ENCODE results near the gene SHROOM3.
A peak's percentile ranks its signal among the peaks of the same experiment; 100 is the strongest.

The SHROOM3 gene

GRCh38 chr4:76749355-76749754, 314.3 kb downstream of the SHROOM3 start:
- no peak for TF ChIP-seq TAF1 (IDR thresholded peaks at IDR 0.05; ENCODE audit: borderline replicate concordance, insufficient read depth, low read length)
- TF ChIP-seq FOXP2 (optimal IDR thresholded peaks at IDR 0.05; ENCODE audit: borderline replicate concordance, extremely low read depth, extremely low read length, insufficient read depth): no peak
- no peak for TF ChIP-seq POLR2AphosphoS5 (IDR thresholded peaks at IDR 0.05; ENCODE audit: low read depth, low read length)
- TF ChIP-seq REST (IDR thresholded peaks at IDR 0.05; ENCODE audit: insufficient read depth in 1 of 2, low read depth in 2 of 2, low read length in 2 of 2): no peak
- TF ChIP-seq SIN3A (IDR thresholded peaks at IDR 0.05; ENCODE audit: borderline replicate concordance, insufficient read depth, low read length): no peak

- no peak for TF ChIP-seq TAF1 (IDR thresholded peaks at IDR 0.05; ENCODE audit: borderline replicate concordance, insufficient read depth, low read length)
- TF ChIP-seq SIN3A (IDR thresholded peaks at IDR 0.05; ENCODE audit: borderline replicate concordance, insufficient read depth, low read length): no peak
- no peak for TF ChIP-seq POLR2AphosphoS5 (IDR thresholded peaks at IDR 0.05; ENCODE audit: low read depth, low read length)
- no peak for TF ChIP-seq REST (IDR thresholded peaks at IDR 0.05; ENCODE audit: insufficient read depth in 1 of 2, low read depth in 2 of 2, low read length in 2 of 2)
- TF ChIP-seq FOXP2 (optimal IDR thresholded peaks at IDR 0.05; ENCODE audit: borderline replicate concordance, extremely low read depth, extremely low read length, insufficient read depth): no peak
These were observed 315.7 kb downstream of the SHROOM3 start for GRCh38 chr4:76750716-76751115.

GRCh38 chr4:76751612-76752343, 316.7 kb downstream of the SHROOM3 start:
- no peak for TF ChIP-seq SIN3A (IDR thresholded peaks at IDR 0.05; ENCODE audit: borderline replicate concordance, insufficient read depth, low read length)
- no peak for TF ChIP-seq TAF1 (IDR thresholded peaks at IDR 0.05; ENCODE audit: borderline replicate concordance, insufficient read depth, low read length)
- no peak for TF ChIP-seq REST (IDR thresholded peaks at IDR 0.05; ENCODE audit: insufficient read depth in 1 of 2, low read depth in 2 of 2, low read length in 2 of 2)
- TF ChIP-seq POLR2AphosphoS5 (IDR thresholded peaks at IDR 0.05; ENCODE audit: low read depth, low read length): no peak
- TF ChIP-seq FOXP2 (optimal IDR thresholded peaks at IDR 0.05; ENCODE audit: borderline replicate concordance, extremely low read depth, extremely low read length, insufficient read depth): no peak

GRCh38 chr4:76752861-76753501, 318.0 kb downstream of the SHROOM3 start:
- TF ChIP-seq FOXP2 (optimal IDR thresholded peaks at IDR 0.05; ENCODE audit: borderline replicate concordance, extremely low read depth, extremely low read length, insufficient read depth): no peak
- no peak for TF ChIP-seq TAF1 (IDR thresholded peaks at IDR 0.05; ENCODE audit: borderline replicate concordance, insufficient read depth, low read length)
- no peak for TF ChIP-seq SIN3A (IDR thresholded peaks at IDR 0.05; ENCODE audit: borderline replicate concordance, insufficient read depth, low read length)

- TF ChIP-seq SIN3A (IDR thresholded peaks at IDR 0.05; ENCODE audit: borderline replicate concordance, insufficient read depth, low read length) (peak; percentile 53; the same call in 1 of the 2 replicates), REST (IDR thresholded peaks at IDR 0.05; ENCODE audit: insufficient read depth in 1 of 2, low read depth in 2 of 2, low read length in 2 of 2) (no peak)
These were observed 318.8 kb downstream of the SHROOM3 start for GRCh38 chr4:76753814-76754213.

Measured in PFSK-1 (cell line).